ENCODE measurements around the gene RBX1. TPM values are rescaled to one million over a fixed set of nuclear protein-coding genes. Genes with fewer than 3 reads are reported as not detected.

RBX1 gene
- total and polyA plus RNA-seq, 2 of the 4 experiments (the other 2 are of a cell fraction), result 72.4 to 84.5 TPM

GRCh38 chr22:40972587-40972986 lies 21.4 kb downstream of the RBX1 start:
- Histone ChIP-seq H4K91ac (ENCODE audit: insufficient read depth, low read depth, low read length) (no peak overlapping the region), H2AFZ (replicated peaks; ENCODE audit: low read length, poor library complexity) (no peak overlapping the region), H3K27me3 (ENCODE audit: control insufficient read depth, insufficient read depth, low read length) (no peaks in the 10 kb centered on the region), H2BK5ac (ENCODE audit: low read depth, low read length, poor library complexity, severe bottlenecking) (no peak overlapping the region), H3K23ac (ENCODE audit: low read depth, low read length) (no peak overlapping the region), H2AK9ac (replicated peaks; ENCODE audit: low read depth, low read length, poor library complexity) (no peak overlapping the region), H3K27ac (ENCODE audit: insufficient read depth, low read length) (no peak overlapping the region), H2BK120ac (ENCODE audit: low read depth, low read length) (no peak overlapping the region), H3K56ac (ENCODE audit: extremely low read depth, insufficient read depth, low read length) (no peak overlapping the region), H3K36me3 (ENCODE audit: control insufficient read depth, insufficient read depth, low read length) (peaks cover 23% of the 10 kb centered on the region), H2BK20ac (ENCODE audit: low read depth, low read length) (no peak overlapping the region), H3K79me1 (ENCODE audit: low read depth in 1 of 2, low read length in 2 of 2) (peaks cover 9 to 19% of the 10 kb centered on the region in 2 experiments; a peak in 3 of 4 replicates), H4K20me1 (ENCODE audit: insufficient read depth, low read length) (no peaks in the 10 kb centered on the region), H3K4me3 (ENCODE audit: insufficient read depth, low read depth, low read length) (no peak overlapping the region), H4K8ac (ENCODE audit: low read depth in 2 of 2, low read length in 2 of 2) (no peak overlapping the region), H3K9me3 (ENCODE audit: control insufficient read depth, insufficient read depth, low read length) (no peaks in the 10 kb centered on the region), H3K18ac (ENCODE audit: low read depth, low read length) (no peak overlapping the region), H2AK5ac (ENCODE audit: low read depth, low read length) (no peak overlapping the region), H3K9ac (ENCODE audit: low read depth, low read length) (no peak overlapping the region), H3K4me2 (ENCODE audit: low read depth, low read length) (no peak overlapping the region), H4K5ac (ENCODE audit: low read depth, low read length) (no peak overlapping the region), H3K4me1 (ENCODE audit: control insufficient read depth, insufficient read depth, low read length) (no peaks in the 10 kb centered on the region), H3K4ac (ENCODE audit: low read depth, low read length) (no peak overlapping the region), H2BK15ac (ENCODE audit: low read depth, low read length) (no peak overlapping the region), H3K9me1 (ENCODE audit: insufficient read depth, low read length) (0 out of 2 replicates have a peak, but pooled peaks cover 3% of the 10 kb centered on the region), H3K14ac (replicated peaks; ENCODE audit: low read depth, low read length) (no peak overlapping the region)
- ATAC-seq (ENCODE audit: low read depth), result no peak
- intact Hi-C loops (cut with micrococcal nuclease) (no loop called here), in situ Hi-C loops (cut with MboI; ENCODE audit: low sequenced_read_pairs) (no loop called here), dilution Hi-C loops (cut with HindIII; ENCODE audit: low sequenced_read_pairs, unreplicated experiment) (no loop called here)
- no TSS peak for BruUV-seq (replicated peaks)
- no peak for DNase-seq
- WGBS, 2 experiments (ENCODE audit: extremely low coverage in 2 of 2, insufficient read length in 1 of 2), result 100% methylated on average over 2 of the region's 6 CpGs; no CpG with 5 or more reads in 1 of the 2 experiments
- ChIA-PET CTCF (no interaction called here), POLR2A (ENCODE audit: unreplicated experiment) (no interaction called here)
- TF ChIP-seq NFE2L2 (IDR thresholded peaks at IDR 0.05; ENCODE audit: low read depth, low read length) (no peak), CEBPB (IDR thresholded peaks at IDR 0.05; ENCODE audit: low read depth, low read length) (no peak), RFX5 (IDR thresholded peaks at IDR 0.05; ENCODE audit: low read depth, low read length) (no peak), CHD1 (IDR thresholded peaks at IDR 0.05; ENCODE audit: low read depth, low read length) (no peak), MAZ (IDR thresholded peaks at IDR 0.05; ENCODE audit: borderline replicate concordance, low read depth, low read length) (no peak), USF2 (IDR thresholded peaks at IDR 0.05; ENCODE audit: low read depth, low read length) (no peak)

All from IMR-90 (cell line).